Activated CD4-positive, alpha-beta T cell treated with anti-CD3 and anti-CD28 coated beads, Interleukin-2, Interleukin-4, amounts not matched to agents 100 ng/mL and 50 ng/mL, durations not matched to agents 16 hours and 8 hours (primary cell): Measurements from ENCODE around the gene SPANXN4.

Source experiments
- DNase-seq: peaks from one replicate; pipeline ENCODE4 v3.0.0-alpha.2; 2020; ENCODE audit warnings: low spot score

The SPANXN4 gene

DNA sequence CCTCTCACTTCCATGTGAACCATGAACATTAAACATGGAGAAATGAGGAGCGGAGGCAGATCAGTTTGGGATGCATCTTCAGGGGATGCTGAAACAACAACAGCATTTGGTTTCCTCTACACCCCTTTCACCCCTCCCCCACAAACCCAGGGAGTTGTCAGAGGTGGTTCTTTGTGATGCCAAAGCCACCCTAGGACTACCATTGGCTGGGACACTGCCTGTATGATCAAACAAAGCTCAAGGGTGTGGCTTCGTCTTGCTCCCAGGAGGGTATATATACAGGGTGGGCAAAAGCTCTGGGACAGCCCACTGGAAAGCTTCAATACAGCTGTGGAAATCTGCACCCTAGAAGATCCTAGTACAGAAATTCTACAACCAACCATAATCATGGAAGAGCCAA is at the start of gene SPANXN4:
Gene SPANXN4 (plus strand): TSS at position 301 of the 400 bp plus-strand sequence. CDS start 87 bp downstream, at position 388.
- DNase-seq = no peak

DNA sequence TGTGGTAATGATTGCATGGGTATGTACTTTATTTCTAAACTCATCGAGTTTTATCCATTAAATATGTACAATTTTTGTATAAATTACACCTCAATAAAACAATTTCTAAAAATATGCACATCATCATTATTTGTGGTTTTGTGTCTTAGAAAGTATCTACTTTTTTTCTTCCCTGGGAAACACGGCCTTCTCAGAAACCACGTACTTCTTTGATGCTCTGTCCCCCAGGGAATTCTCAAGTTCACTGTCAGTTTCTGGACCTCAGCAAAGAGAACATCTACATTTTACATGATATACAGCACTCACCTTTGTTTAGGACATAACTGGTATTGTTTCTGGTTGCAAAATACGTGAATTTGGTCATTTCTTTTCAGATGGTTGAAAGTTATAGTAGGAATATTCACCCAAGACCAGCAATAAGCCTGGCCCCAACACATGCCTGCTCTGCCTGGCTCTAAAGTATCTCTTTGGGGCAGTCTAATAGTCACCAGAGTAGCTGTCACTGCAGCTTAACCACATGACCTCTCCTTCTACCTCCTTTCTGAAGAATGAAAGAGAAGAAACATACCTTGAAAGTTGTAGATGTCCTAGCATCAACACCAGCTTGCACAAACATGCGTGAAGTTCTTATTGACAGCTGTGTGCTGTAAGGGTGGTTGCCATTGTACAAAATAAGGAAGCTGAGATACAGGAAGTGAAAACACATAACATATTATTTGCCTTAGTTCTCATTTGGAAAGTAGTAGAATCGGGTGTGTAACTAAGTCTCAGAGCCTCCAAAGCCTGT is 48.4 kb upstream of the SPANXN4 start:
- no peak for DNase-seq

GRCh38 chrX:142978130-142978684 is 47.5 kb upstream of the SPANXN4 start:
- DNase-seq = no peak

- DNase-seq = no peak
Observed at GRCh38 chrX:142982679-142983078, 43.0 kb upstream of the SPANXN4 start.

DNA sequence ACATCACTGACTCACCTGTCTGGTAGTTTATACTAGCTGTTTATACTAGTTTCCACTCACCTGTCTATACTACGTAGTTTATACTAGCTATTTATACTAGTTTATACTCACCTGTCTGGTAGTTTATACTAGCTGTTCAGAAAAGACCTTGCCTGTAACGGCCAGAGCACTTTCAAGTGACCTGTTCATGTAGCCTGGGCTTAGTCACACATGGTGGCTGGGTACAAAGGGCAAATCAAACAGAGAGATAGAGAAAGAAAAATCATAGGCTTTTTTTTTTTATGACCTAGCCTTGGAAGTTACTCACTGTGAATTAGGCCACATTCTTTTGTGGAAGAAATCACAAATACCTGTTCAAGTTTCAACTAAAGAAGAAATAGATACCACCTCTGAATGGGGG is 30.7 kb upstream of the SPANXN4 start:
- DNase-seq = no peak

- DNase-seq = no peak
Observed at GRCh38 chrX:142998447-142999198, 27.1 kb upstream of the SPANXN4 start.

DNA sequence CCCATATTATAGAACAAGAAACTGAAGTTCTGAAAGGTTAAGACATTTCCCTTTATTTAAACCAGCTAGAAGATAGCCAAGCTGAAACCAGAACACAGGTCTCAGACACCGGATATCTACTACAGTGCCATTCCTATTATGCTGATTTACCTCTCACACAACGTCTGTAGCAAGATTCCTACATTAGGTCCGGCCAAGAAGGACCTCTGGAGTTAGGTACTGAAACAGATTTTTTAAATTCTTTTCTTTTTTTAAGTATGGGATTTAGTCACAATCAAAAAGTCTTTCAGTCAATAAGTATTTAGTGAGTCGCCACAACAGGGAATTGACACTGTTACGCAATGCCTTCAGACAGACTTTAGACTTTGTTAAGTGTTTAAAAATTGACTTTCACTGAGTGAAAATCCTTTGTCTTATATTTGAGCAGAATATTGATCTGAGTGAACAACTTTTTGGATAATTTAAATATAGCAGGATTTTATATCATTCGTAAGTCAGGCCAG is 26.5 kb upstream of the SPANXN4 start:
- DNase-seq = no peak

DNA sequence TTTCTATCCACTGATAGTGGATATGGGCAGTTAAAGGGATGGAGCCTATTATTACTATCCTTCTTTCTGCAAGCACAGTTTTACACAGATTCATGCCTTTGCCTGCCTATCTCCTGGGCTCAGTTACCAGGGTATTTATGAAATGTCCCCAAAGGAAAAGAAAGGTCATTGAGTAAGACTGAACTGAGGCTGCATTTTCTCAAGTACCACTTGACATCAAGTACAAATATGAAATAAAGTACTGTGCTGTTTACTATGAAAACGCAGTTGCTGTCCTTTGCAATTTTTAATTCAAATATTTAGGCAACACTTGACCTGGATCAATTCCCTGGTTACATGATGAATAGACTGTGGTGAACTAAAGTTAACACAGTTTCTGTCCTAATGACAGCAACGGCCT is 23.5 kb upstream of the SPANXN4 start:
- DNase-seq = no peak

GRCh38 chrX:143017272-143017671 is 8.5 kb upstream of the SPANXN4 start:
- DNase-seq = peak; percentile 13

- no peak for DNase-seq
Observed at GRCh38 chrX:143027275-143027674, 1.5 kb downstream of the SPANXN4 start.

DNA sequence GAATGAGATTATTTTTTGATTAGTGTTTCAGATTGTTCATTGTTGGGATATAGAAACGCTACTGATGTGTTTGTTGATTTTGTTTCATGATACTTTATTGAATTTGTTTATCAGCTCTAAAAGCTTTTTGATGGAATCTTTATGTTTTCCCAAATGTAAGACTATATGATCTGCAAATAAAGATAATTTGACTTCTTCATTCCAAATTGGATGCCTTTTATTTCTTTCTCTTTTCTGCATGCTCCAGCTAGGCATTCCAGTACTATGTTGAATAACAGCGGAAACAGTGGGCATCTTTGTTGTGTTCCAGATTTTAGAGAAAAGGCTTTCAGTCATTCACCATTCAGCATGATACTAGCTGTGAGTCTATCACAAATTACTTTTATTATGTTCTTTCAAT is 21.8 kb downstream of the SPANXN4 start:
- no peak for DNase-seq

- no peak for DNase-seq
Observed at GRCh38 chrX:143058120-143058519, 32.4 kb downstream of the SPANXN4 start.

DNA sequence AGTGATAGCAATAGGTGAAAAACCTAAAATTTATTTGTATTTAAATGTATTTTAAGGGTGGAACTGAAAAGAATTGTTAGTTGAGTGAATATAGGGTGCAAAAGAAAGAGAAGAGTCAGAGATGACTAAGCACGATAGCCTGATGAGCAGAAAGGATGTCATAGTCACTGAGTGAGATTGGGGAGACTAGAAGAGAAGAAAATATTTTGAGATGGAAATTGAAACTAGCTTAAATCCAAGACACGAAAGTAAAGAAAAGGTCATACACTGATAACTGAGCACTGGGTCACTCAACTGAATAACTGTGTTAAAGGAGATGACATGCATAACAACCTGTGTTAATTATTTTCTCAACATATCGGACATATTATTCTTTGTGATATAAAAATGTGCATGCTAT is 55.5 kb downstream of the SPANXN4 start:
- no peak for DNase-seq

- DNase-seq = no peak
Observed at GRCh38 chrX:143082537-143082936, 56.8 kb downstream of the SPANXN4 start.
